Measurements from ENCODE around the gene SRP14. TPM values are rescaled to one million over a fixed set of nuclear protein-coding genes. Genes with fewer than 3 reads are reported as not detected.
"Not testable (repeated sequence)": the region's sequence is repeated elsewhere in the genome, so short reads cannot be mapped to it uniquely, and the experiment has no call there.

Gene SRP14
- total RNA-seq, 4 donors from 2014 or later = 105 to 163 (median 146) TPM

GRCh38 chr15:39997639-39998038 is 41.3 kb downstream of the SRP14 start:
- no peak for DNase-seq
- H3K4me3 ChIP-seq = no peak overlapping the region
- H3K27me3 ChIP-seq = no peaks in the 10 kb centered on the region
- H3K4me1 ChIP-seq = no peaks in the 10 kb centered on the region
- peaks cover 0 to 54% (median 0%) of the 10 kb centered on the region in 3 donors for H3K36me3 ChIP-seq
- TF ChIP-seq CTCF (IDR thresholded peaks at IDR 0.05) (no peak), POLR2A (IDR thresholded peaks at IDR 0.05) (no peak)
- H3K9me3 ChIP-seq = no peaks in the 10 kb centered on the region
- H3K27ac ChIP-seq = no peak overlapping the region

- Histone ChIP-seq H3K27me3 (no peaks in the 10 kb centered on the region), H3K4me3 (no peak overlapping the region), H3K27ac (no peak overlapping the region), H3K4me1 (no peaks in the 10 kb centered on the region), H3K9me3 (no peaks in the 10 kb centered on the region), H3K36me3 (peaks cover 0 to 57% (median 0%) of the 10 kb centered on the region in 3 donors)
- no peak for TF ChIP-seq CTCF (IDR thresholded peaks at IDR 0.05)
- TF ChIP-seq POLR2A (IDR thresholded peaks at IDR 0.05) = no peak
- DNase-seq = no peak
Measured at GRCh38 chr15:39997031-39997430, 42.0 kb downstream of the SRP14 start.

GRCh38 chr15:39996228-39996627 is 42.8 kb downstream of the SRP14 start:
- not testable (repeated sequence) for H3K9me3 ChIP-seq, H3K4me1 ChIP-seq, H3K27me3 ChIP-seq, DNase-seq, H3K4me3 ChIP-seq, H3K27ac ChIP-seq
- H3K36me3 ChIP-seq = peaks cover 0 to 53% (median 0%) of the 10 kb centered on the region in 3 donors

- DNase-seq = not testable (repeated sequence)
- peaks cover 0 to 65% (median 0%) of the 10 kb centered on the region in 3 donors for H3K36me3 ChIP-seq
Measured at GRCh38 chr15:39992953-39993352, 46.0 kb downstream of the SRP14 start.

GRCh38 chr15:39990706-39991105 is 48.3 kb downstream of the SRP14 start:
- peaks cover 0 to 61% (median 0%) of the 10 kb centered on the region in 3 donors for H3K36me3 ChIP-seq
- no peak for TF ChIP-seq CTCF (IDR thresholded peaks at IDR 0.05)
- no peak for TF ChIP-seq POLR2A (IDR thresholded peaks at IDR 0.05)
- H3K27ac ChIP-seq = no peak overlapping the region
- no peak for DNase-seq
- no peaks in the 10 kb centered on the region for H3K4me1 ChIP-seq
- no peak overlapping the region for H3K4me3 ChIP-seq
- no peaks in the 10 kb centered on the region for H3K27me3 ChIP-seq
- H3K9me3 ChIP-seq = no peaks in the 10 kb centered on the region

More at GRCh38 chr15:39992953-39993352, 46.0 kb downstream of the SRP14 start:
- not testable (repeated sequence) for H3K27ac ChIP-seq, H3K4me1 ChIP-seq, H3K9me3 ChIP-seq, H3K4me3 ChIP-seq, H3K27me3 ChIP-seq

GRCh38 chr15:39987821-39988220 is 51.2 kb downstream of the SRP14 start:
- no peak for TF ChIP-seq POLR2A (IDR thresholded peaks at IDR 0.05)
- DNase-seq = no peak
- H3K27ac ChIP-seq = no peak overlapping the region
- no peaks in the 10 kb centered on the region for H3K4me1 ChIP-seq
- no peaks in the 10 kb centered on the region for H3K9me3 ChIP-seq
- H3K27me3 ChIP-seq = no peaks in the 10 kb centered on the region
- no peak overlapping the region for H3K4me3 ChIP-seq
- peaks cover 0 to 43% (median 0%) of the 10 kb centered on the region in 3 donors for H3K36me3 ChIP-seq

Other genes with a start within 250 kb of the SRP14 start
- 1 to 10 TPM in 3 of 4 donors, under 1 TPM in 1; 0.88 to 4.3 (median 3.1) TPM for gene GPR176, start 118.9 kb downstream of the SRP14 start, total RNA-seq
- 10 to 100 TPM; 17.6 to 34.7 (median 22.4) TPM for gene EIF2AK4, start 105.1 kb downstream of the SRP14 start, total RNA-seq
- 10 to 100 TPM; 13.5 to 98.2 (median 26.1) TPM for gene BMF, start 69.7 kb upstream of the SRP14 start, total RNA-seq
- 100 to 1,000 TPM in 1 of 4 donors, 10 to 100 TPM in 3; 10.6 to 120 (median 13.3) TPM for gene BUB1B, start 121.9 kb upstream of the SRP14 start, total RNA-seq
- 1 to 10 TPM in 2 of 4 donors, not detected in 2; 3.3 to 4.7 TPM for gene PAK6, start 199.9 kb upstream of the SRP14 start, total RNA-seq
- not detected for gene ANKRD63, start 243.9 kb upstream of the SRP14 start, total RNA-seq